Non-pigmented ciliary epithelial cell (primary cell): Measurements from ENCODE around the gene PFDN1.

ENCODE experiments used
- DNase-seq: peaks from one replicate; pipeline ENCODE4 v3.0.0-alpha.2; 2010; ENCODE audit warnings: low read depth

Gene PFDN1

GRCh38 chr5:140328036-140328764, 25.3 kb upstream of the PFDN1 start:
- no peak for DNase-seq

- no peak for DNase-seq
Measured at GRCh38 chr5:140327589-140327988, 24.7 kb upstream of the PFDN1 start.

DNA sequence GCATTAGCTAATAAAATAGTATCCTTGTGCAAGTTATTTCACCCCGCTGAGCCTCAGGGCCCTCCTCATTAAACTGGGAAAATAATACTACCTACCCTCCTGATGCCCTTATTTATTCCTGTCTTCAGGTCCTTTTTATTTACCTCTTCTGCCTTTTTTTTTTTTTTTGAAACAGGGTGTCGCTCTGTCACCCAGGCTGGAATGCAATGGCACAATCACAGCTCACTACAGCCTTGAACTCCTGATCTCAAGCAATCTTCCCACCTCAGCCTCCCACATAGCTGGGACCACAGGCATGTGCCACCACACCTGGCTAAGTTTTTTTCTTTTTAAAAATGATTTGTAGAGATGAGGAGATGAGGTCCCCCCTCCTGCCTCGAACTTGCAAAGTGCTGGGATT, 22.6 kb upstream of the PFDN1 start:
- no peak for DNase-seq

DNA sequence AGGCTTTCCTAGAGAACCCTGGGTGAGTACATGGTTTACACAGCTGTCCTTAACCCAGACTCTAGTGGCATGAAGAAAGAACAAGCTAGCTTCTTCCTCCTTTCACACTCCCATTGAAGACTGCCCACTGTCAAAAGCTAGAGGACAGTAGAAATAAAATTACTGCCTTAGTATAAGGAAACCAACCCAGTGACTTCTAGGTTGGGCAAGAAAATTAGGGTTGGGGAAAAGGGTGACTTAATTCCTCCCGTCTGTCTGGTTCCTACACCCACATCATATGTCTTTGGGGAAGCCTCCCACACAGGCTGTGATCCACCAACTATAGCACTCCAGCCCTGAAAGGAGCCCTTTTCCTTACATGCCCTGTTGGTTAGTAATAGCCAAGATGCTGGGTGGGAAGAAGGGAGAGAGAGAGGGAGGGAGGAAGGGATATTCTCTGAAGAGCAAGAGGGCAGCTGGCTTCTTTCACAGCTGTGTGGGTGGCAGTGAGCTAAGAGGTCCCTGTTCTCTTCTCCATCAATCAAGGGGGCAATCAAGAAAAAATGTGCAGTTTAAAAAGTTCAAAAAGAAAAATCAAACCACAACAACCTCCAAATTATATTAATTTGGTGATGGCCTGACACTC, 21.8 kb upstream of the PFDN1 start:
- peak; percentile 55 for DNase-seq

DNA sequence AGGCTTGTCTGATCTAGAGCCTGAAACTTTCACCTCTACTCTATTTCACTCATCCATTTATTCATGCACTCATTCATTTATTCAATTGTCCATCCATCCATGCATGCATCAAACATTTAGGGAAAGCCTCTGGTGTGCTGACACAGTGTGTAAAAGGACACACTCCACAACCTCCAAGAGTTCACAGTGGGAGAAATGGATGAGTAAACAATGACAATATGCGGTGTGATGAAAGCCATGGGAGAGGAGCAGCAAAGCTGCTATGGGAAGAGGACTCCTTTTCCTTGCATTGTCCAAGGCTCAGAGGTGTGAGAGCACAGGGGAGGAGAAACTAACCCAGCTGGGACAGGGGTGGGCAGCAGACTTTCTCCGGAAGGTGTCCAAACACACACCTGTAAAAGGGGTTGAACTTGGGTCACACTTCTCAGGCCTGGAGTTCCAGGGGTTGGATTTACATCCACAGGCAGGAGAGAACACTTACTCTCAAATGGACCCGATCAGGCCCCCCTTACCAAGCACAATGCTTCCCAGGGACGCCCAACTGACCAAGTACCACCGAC, 21.2 kb upstream of the PFDN1 start:
- no peak for DNase-seq

DNA sequence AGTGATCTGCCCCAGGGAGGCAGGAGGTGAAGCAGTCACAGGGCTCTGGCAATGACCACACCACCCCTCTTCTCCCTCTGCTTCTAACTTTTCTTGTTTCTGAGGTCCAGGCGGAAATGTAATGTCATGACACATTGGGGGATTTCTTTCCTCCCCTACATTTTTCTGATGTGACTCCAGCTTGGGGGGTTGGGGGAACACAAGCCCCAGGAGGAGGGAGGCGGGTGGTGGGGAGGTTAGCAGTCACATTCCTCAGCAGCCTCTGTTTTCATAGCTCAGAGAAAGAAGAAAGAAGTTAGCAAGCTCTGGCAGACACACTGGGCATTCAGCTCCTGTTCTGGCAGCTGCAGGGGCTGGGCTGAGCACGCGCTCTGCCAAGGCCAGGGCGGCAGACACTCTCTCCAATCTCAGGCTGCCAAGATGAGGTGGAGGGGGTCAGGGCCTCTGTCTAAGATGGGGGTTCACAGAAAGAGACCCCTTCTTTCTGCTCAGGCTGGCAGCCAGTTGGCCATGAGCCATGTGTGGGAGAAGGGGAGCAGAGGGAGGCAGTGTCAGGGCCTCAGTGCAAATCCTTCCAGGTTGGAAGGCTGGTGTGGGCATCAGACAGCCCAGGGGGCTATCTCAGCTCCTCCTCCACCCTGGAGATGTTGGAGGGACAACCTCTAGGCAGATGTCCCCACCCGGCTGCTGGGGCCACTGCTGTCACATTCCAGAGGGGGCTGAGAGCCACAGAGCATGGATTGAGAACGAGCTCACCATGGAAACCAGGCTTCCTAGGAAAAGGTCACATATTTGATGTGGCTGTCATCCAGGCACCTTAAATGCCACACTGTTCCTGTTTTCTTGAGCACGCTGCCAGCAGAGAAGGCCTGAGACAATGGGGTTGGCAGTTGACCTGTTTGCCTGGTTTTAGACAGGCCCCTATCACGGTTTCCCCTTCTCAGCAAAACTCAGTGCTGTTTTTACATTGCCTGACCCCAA, 20.1 kb upstream of the PFDN1 start:
- DNase-seq = peak; percentile 93

DNA sequence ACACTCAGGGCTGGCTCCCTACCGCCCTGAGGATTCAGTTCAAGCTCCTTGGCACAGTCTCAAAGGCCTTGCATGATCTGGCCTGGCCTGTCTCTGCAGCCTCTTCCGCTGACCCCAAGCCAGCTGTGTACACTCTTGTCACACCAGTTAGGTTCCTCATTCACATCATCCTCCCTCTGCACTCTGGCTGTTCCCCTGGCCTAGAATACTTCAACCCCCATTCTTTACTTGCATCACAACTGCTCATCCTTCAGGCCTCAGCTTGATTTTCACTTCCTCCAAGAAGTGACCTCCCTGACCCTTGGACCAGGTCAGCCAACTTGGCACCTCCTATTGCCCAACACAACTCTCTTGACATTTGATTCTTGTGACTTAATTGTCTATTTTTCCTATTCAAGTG, 18.9 kb upstream of the PFDN1 start:
- no peak for DNase-seq

DNA sequence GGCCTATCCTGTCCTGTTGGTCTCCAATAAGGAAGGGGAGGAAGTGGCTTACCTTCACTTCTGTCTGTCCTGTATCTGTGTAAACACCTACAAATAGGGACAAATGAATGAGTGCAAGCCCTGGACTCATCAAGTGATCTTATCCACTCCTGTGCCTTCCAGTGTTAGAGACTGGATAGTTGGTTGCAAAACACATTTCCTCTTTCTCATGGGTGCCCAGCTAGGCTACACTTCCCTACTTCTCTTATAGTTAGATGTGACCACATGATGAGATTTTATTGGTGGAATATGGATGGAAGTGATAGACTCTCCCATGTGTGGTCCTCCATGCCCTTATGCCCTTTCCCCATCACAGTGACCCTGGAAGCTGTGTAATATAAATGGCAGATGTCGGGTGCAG, 16.9 kb upstream of the PFDN1 start:
- DNase-seq = no peak

DNA sequence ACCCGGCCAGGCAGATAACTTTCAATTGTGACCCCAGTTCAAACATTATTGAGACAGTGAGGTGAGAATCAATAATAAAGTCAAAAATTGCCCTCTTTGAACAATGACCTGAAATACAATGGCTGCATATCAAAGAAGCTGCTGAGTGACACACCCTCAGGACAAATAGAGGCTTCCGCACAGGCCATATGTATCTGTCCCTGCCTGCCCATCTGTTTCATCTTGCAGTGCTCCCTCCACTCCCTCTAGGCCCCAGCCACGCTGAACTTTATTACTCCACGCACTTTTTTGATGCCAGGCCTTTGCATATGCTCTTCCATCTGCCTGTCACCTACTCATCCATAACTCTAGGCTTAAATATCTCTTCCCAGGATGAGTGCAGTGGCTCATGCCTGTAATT, 15.9 kb upstream of the PFDN1 start:
- no peak for DNase-seq

DNA sequence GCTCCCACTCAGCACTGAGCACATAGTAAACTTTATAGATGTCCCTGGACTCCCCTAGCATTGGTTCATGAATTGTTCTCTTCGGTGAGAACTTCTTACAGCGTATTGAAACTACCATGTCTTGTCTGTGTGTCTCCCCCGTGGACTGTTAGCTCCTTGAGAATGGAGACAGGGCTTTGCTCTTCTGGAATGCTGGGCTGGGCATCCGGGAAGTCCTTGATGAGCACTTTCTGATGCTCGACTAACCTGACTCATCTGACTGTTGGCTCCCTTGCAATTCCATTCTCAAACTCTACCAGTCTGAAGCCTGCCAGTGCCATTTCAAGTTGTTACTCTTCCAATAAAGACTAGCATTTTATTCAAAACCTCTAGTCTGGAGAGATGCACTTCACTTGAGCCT, 15.0 kb upstream of the PFDN1 start:
- no peak for DNase-seq

DNA sequence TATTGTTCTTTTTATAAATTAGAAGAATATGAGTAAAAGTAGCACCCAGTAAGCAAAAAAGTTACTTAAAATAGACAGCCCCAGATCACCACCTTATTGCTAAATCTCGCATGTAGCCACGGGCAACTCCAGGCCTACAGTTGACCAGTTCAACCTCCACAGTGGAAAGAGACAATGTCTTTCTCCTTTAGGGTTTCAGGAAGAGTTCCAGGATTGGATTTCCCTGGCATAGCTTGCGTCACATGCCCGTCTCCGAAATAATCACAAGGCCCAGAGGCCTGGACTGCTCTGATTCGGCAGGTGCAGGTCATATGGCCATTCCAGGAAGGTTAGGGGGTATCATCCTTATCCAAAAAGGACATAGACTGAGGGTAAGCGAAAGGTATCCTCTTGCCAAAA, 9.9 kb upstream of the PFDN1 start:
- DNase-seq = no peak

GRCh38 chr5:140312067-140312790, 9.3 kb upstream of the PFDN1 start:
- DNase-seq = peak; percentile 89

DNA sequence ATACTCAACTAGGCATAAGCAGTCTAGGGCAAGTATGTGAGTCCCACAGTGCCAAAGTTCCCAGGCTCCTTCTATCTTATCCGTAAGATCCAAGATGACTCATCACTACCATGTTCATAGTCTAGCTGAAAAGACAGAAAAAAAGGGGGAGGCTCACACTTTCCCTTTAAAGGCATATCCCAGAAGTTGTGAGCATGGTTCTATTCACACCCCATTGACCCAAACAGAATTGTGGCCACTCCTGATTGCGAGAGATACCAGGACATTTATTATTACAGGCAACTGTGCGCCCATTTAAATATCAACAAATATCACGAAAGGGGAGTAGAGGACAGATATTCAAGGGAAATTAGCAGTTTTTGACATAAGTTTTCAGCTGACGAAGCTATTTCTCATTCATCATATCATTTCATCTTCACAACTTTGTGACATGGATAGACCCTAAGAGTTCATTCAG, 8.1 kb upstream of the PFDN1 start:
- peak; percentile 85 for DNase-seq

DNA sequence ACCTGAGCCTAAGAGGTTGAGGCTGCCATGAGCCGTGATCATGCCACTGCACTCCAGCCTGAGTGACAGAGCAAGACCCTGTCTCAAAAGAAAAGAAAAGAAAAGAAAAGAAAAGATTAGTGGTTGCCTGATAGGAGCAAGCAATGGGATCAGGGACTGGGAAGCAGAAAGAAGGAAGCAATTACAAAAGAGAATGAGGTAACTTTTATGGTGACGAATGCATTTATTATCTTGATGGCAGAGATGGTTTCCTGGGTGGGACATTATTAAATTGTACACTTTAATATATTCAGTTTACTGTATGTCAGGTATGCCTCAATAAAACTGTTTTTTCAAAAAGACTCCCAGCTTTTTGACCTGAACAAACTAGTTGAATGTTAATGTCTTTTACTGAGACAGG, 7.5 kb upstream of the PFDN1 start:
- no peak for DNase-seq

GRCh38 chr5:140309706-140310249, 6.9 kb upstream of the PFDN1 start:
- no peak for DNase-seq

DNA sequence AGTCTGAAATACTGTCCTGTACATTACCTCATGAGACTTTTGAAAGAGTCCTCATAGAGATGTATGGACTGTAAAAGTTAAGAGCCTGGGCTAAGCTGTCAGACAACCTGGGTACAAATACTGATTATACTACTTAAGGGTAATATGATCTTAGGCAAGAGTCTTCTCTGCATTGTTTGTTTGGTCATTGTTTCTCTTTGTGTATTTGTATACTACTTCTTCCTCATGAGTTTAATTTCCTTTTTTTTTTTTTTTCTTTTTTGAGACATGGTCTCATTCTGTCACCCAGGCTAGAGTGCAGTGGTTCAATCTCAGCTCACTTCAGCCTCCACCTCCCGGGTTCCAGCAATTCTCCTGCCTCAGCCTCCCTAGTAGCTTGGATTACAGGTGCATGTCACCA, 2.6 kb upstream of the PFDN1 start:
- DNase-seq = no peak

DNA sequence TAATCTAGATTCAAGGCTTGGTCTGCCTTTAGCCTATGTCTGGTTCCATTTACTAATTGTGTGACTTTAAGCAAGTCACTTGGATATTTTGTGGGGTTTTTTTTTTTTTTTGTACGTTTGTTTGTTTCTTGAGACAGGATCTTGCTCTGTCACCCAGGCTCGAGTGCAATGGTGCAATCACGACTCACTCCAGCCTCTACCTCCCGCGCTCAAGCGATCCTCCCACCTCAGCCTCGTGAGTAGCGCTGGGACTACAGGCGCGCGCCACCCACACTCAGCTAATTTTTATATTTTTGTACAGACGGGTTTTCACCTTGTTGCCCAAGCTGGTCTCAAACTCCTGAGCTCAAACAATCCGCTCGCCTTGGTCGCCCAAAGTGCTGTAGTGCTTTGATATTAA, 1.1 kb upstream of the PFDN1 start:
- DNase-seq = no peak

GRCh38 chr5:140301136-140301535, 1.8 kb downstream of the PFDN1 start:
- no peak for DNase-seq

- DNase-seq = no peak
Measured at GRCh38 chr5:140299056-140299455, 3.8 kb downstream of the PFDN1 start.

GRCh38 chr5:140298183-140298601, 4.7 kb downstream of the PFDN1 start:
- peak; percentile 49 for DNase-seq

GRCh38 chr5:140297283-140297682, 5.6 kb downstream of the PFDN1 start:
- DNase-seq = no peak
